Body of pancreas (tissue), 4 donors: Measurements from ENCODE around the gene STK11IP.

Source experiments
- POLR2A ChIP-seq, 3 donors: fragments of 450-650 bp; IDR thresholded peaks; one replicate each; pipeline ENCODE4 v1.6.1; 2016; ENCODE audit warnings: antibody characterized with exemption in 3 of 3, mild to moderate bottlenecking in 2 of 3
- TF ChIP-seq, protein P1 (sequence below), 7 experiments: fragments of 450-650 bp in 4 of 7; fragments of 200-600 bp in 3 of 7; sonication (generic) in 3 of 7; IDR thresholded peaks; one replicate each; pipeline ENCODE4 v1.5.1; 2016 to 2019; ENCODE audit warnings: antibody characterized with exemption in 7 of 7

DNA sequence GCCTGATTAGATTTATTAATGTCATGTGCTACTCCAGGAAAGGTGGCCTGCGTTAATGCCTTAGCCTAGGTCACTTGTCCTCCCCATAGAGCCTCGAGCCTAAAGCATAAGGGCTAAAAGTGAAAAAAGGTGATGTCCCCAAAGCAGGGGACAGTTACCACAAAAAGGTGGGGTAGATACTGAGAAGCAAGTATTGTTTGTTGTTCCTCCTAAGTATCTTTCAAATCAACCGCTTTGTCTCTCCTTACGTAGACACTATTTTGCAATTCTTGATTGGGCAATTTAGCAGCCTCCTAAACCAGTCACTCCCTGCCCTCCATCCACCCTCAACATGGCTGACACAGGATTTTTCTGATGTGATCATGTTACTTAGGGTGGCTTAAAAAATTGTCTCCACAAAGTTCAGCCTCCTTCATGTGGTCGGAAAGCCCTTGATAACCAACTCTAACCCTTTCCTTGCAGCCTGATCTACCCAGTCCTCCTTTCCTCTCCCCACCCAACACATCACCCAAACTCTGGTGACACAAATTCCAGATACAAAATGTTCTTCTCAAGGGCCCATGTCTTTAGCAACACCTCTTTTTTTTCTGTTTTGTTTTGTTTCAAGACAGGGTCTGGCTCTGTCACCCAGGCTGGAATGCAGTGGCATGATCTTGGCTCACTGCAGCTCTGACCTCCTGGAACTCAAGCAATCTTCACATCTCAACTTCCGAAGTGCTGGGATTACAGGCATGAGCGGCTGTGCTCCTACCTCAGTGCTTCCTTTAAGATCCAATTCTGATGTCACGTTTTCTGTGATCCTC, 18.6 kb upstream of the STK11IP start:
- TF ChIP-seq, protein P1, sequence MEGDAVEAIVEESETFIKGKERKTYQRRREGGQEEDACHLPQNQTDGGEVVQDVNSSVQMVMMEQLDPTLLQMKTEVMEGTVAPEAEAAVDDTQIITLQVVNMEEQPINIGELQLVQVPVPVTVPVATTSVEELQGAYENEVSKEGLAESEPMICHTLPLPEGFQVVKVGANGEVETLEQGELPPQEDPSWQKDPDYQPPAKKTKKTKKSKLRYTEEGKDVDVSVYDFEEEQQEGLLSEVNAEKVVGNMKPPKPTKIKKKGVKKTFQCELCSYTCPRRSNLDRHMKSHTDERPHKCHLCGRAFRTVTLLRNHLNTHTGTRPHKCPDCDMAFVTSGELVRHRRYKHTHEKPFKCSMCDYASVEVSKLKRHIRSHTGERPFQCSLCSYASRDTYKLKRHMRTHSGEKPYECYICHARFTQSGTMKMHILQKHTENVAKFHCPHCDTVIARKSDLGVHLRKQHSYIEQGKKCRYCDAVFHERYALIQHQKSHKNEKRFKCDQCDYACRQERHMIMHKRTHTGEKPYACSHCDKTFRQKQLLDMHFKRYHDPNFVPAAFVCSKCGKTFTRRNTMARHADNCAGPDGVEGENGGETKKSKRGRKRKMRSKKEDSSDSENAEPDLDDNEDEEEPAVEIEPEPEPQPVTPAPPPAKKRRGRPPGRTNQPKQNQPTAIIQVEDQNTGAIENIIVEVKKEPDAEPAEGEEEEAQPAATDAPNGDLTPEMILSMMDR (IDR thresholded peaks at IDR 0.05), result no peak
- TF ChIP-seq POLR2A (IDR thresholded peaks at IDR 0.05), result no peak
